Activated naive CD4-positive, alpha-beta T cell treated with anti-CD3 and anti-CD28 coated beads, Interleukin-2, amount 50 U/mL, for 24 hours (primary cell): ENCODE results near the gene S100P.
"Not testable (repeated sequence)": the region's sequence is repeated elsewhere in the genome, so short reads cannot be mapped to it uniquely, and the experiment has no call there.

Source experiments
- H3K27ac Mint-ChIP-seq: one replicate; pipeline ENCODE4 v1.8.0; 2021; ENCODE audit warnings: mild to moderate bottlenecking, mixed read lengths
- H3K27me3 Mint-ChIP-seq: one replicate; pipeline ENCODE4 v1.8.0; 2021; ENCODE audit warnings: mixed read lengths
- H3K36me3 Mint-ChIP-seq: one replicate; pipeline ENCODE4 v1.8.0; 2021; ENCODE audit warnings: mixed read lengths
- H3K4me1 Mint-ChIP-seq: one replicate; pipeline ENCODE4 v1.8.0; 2021; ENCODE audit warnings: mixed read lengths
- H3K4me3 Mint-ChIP-seq: one replicate; pipeline ENCODE4 v1.8.0; 2021; ENCODE audit warnings: mild to moderate bottlenecking, mixed read lengths
- H3K9me3 Mint-ChIP-seq: one replicate; pipeline ENCODE4 v1.8.0; 2021; ENCODE audit warnings: mixed read lengths

The S100P gene

GRCh38 chr4:6721121-6721520, 27.4 kb downstream of the S100P start:
- Mint-ChIP-seq H3K36me3 (no peaks in the 10 kb centered on the region), H3K4me1 (peaks cover 21% of the 10 kb centered on the region), H3K27me3 (no peaks in the 10 kb centered on the region), H3K9me3 (no peaks in the 10 kb centered on the region), H3K27ac (no peak overlapping the region), H3K4me3 (no peak overlapping the region)

- Mint-ChIP-seq H3K27me3 (no peaks in the 10 kb centered on the region), H3K27ac (no peak overlapping the region), H3K4me1 (peaks cover 24% of the 10 kb centered on the region), H3K9me3 (no peaks in the 10 kb centered on the region), H3K36me3 (no peaks in the 10 kb centered on the region), H3K4me3 (no peak overlapping the region)
These were observed 29.2 kb downstream of the S100P start for GRCh38 chr4:6722891-6723290.

GRCh38 chr4:6723851-6724250, 30.2 kb downstream of the S100P start:
- Mint-ChIP-seq H3K27ac (no peak overlapping the region), H3K36me3 (no peaks in the 10 kb centered on the region), H3K27me3 (no peaks in the 10 kb centered on the region), H3K9me3 (no peaks in the 10 kb centered on the region), H3K4me1 (peaks cover 24% of the 10 kb centered on the region), H3K4me3 (no peak overlapping the region)

- H3K9me3 Mint-ChIP-seq = no peaks in the 10 kb centered on the region
- no peak overlapping the region for H3K27ac Mint-ChIP-seq
- H3K4me1 Mint-ChIP-seq = peaks cover 17% of the 10 kb centered on the region
- no peaks in the 10 kb centered on the region for H3K36me3 Mint-ChIP-seq
- H3K27me3 Mint-ChIP-seq = no peaks in the 10 kb centered on the region
- H3K4me3 Mint-ChIP-seq = no peak overlapping the region
These were observed 30.9 kb downstream of the S100P start for GRCh38 chr4:6724421-6725111.

GRCh38 chr4:6725427-6725961, 31.8 kb downstream of the S100P start:
- H3K9me3 Mint-ChIP-seq, H3K4me3 Mint-ChIP-seq, H3K27me3 Mint-ChIP-seq, H3K27ac Mint-ChIP-seq, H3K36me3 Mint-ChIP-seq: not testable (repeated sequence)
- peaks cover 11% of the 10 kb centered on the region for H3K4me1 Mint-ChIP-seq

DNA sequence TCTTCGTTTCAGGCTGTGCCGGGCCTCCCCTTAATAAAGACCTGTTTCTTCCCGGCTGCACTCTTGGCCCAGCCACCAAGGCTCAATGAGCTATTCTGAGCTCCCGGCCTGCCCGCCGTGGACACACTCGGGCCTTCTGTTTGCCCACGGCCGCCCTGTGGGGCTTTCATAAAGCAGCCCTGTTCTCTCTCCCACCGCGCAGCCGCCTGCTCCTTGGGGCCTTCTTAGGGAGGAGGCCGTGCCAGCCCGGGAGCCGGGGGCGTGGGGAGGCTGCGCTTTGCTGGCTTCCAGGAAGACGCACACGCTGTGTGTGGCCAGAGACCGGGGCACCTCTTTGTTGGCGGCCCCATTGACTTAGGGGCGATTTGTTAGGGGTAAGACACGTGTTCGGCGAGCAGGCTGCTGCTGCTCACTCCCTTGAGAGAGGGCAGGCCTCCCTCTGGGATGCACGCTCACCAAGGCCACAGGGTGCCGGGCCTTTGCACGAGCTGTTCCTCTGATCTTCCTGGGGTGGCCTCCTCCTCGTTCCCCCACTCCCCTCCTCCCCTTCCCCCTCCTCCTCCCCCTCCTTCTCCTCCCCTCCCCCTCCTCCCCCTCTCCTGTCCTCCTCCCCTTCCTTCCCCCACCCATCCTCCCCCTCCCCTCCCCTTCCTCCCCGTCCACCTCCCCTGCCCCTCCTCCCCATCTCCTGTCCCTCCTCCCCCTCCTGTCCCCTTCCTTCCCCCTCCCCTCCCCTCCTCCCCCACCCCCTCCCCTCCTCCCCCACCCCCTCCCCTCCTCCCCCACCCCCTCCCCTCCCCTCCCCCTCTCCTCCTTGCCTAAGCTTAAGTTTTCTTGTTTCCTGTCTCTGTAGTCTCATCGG, 33.6 kb downstream of the S100P start:
- H3K4me3 Mint-ChIP-seq = no peak overlapping the region
- no peaks in the 10 kb centered on the region for H3K36me3 Mint-ChIP-seq
- H3K27me3 Mint-ChIP-seq = no peaks in the 10 kb centered on the region
- H3K27ac Mint-ChIP-seq = no peak overlapping the region
- H3K4me1 Mint-ChIP-seq = peaks cover 10% of the 10 kb centered on the region
- no peaks in the 10 kb centered on the region for H3K9me3 Mint-ChIP-seq

- no peaks in the 10 kb centered on the region for H3K36me3 Mint-ChIP-seq
- H3K27me3 Mint-ChIP-seq = no peaks in the 10 kb centered on the region
- no peak overlapping the region for H3K27ac Mint-ChIP-seq
- no peak overlapping the region for H3K4me3 Mint-ChIP-seq
- peaks cover 10% of the 10 kb centered on the region for H3K4me1 Mint-ChIP-seq
- H3K9me3 Mint-ChIP-seq = no peaks in the 10 kb centered on the region
These were observed 34.2 kb downstream of the S100P start for GRCh38 chr4:6727943-6728250.

DNA sequence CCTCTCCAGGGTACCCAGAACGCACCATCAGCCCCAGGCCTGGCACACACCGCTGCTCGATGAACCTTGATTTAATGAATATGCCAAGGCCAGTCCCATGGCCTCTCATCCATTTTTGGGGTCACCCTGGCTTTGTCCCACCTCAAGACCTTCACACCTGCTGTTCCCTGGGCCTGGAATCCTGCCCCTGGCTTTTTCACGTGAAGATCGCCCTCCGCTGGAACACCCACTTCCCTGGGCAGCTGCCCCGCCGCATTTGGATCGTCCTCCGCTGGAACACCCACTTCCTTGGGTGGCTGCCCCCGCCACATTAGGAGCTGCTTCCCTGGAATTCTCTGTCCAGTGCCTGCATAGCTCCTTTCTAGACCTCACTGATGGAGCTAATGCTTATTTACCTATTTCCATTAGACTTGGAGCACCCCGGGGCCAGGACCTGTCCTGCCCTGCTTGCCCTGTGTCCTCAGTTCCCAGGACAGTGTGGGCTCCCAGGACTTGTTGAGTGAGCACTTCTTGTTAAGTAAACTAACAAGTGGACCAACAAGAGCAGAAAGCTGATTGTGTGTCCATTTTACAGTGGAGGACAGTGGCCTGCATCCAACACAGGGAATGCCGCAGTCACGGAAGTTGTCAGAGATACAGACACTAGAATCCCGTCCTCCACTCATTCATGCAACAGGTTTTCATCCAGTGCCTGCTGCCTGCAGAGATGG, 34.8 kb downstream of the S100P start:
- Mint-ChIP-seq H3K36me3 (no peaks in the 10 kb centered on the region), H3K9me3 (no peaks in the 10 kb centered on the region), H3K27ac (no peak overlapping the region)

GRCh38 chr4:6730603-6731317, 37.1 kb downstream of the S100P start:
- Mint-ChIP-seq H3K27ac (no peak overlapping the region), H3K36me3 (no peaks in the 10 kb centered on the region), H3K4me1 (peaks cover 10% of the 10 kb centered on the region), H3K9me3 (no peaks in the 10 kb centered on the region), H3K4me3 (no peak overlapping the region), H3K27me3 (no peaks in the 10 kb centered on the region)

More for the DNA sequence above, 34.8 kb downstream of the S100P start:
- Mint-ChIP-seq H3K4me3 (no peak overlapping the region), H3K27me3 (no peaks in the 10 kb centered on the region), H3K4me1 (peaks cover 10% of the 10 kb centered on the region)

DNA sequence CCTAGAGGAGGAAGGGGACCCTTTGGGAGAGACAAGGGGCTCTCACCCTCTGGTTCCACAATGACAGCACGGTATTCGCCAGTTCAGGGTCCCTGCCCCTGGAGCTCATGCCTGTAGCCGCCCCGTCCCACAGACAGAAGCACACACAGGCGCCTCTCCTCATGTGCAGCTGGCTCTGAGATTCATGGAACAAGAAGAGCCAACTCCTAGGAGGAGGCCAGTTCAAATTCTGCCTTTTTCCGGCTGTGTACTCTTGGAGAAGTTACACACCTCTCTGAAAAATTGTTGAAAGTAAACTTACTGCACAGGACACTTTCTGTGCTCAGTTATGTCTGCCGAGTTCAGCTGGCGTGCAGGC, 37.6 kb downstream of the S100P start:
- Mint-ChIP-seq H3K27ac (no peak overlapping the region), H3K4me3 (no peak overlapping the region), H3K4me1 (peaks cover 10% of the 10 kb centered on the region), H3K36me3 (no peaks in the 10 kb centered on the region), H3K9me3 (no peaks in the 10 kb centered on the region), H3K27me3 (no peaks in the 10 kb centered on the region)

DNA sequence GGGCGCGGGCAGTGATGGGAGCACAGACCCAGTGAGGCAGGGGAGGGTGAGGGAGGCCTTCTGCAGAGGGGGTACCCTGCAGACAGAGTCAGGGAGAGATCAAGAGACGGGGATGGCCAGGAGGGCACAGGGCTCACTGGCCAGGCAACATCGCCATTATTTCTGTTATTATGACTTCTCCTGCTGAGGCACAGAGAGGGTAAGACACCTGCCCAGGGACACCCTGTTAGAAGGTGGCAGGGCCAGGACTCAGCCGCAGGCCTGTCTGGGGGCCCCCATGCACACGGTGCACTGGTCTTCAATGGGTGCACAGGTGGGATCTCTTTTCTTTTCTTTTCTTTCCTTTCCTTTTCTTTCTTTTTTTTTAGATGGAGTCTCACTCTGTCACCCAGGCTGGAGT, 38.1 kb downstream of the S100P start:
- H3K27ac Mint-ChIP-seq = peak overlapping the region; percentile 41
- H3K9me3 Mint-ChIP-seq = no peaks in the 10 kb centered on the region
- H3K36me3 Mint-ChIP-seq = no peaks in the 10 kb centered on the region
- H3K4me1 Mint-ChIP-seq = peaks cover 10% of the 10 kb centered on the region
- H3K27me3 Mint-ChIP-seq = no peaks in the 10 kb centered on the region
- no peak overlapping the region for H3K4me3 Mint-ChIP-seq

DNA sequence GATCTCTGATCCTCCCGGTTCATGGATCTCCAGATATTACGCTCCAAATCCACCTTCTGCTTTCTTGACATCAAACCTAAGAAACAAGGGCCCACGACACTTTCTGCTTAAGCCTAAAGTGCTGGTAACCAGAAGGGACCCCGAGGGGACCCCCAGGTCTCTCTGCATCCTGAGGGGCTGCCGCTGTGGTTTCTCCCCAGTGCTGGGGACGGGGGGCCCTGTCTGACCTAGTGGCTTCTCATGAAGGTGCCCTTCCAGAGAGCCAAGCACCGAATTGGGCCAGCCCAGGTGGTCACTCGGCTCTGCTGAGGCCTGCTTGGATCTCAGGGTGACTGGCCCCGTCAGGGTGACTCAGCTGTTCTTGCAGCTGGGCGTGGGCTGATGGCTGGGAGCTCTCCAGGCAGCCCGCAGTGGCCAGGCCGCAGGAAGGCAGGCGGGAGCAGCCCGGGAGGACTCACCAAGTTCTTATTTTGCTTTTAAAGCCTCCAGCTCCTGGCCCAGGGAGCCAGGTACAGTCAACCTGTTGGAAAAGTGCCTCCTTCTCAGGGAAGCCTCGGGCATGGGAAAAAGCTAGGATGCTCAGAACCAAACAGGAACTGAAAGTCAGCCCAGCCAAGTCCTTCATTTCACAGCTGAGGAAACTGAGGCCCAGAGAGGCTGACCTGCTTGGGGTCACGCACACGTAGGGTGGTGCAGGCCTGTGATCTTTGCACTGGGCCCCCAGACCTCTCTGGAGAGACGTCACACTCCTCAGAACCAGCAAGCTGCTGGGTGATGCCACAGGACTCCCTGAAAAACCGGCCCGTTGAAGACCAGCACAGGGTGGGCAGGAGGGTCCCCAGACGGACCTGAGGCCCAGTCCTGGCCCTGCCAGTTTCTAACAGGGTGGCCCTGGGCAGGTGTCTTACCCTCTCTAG, 39.0 kb downstream of the S100P start:
- Mint-ChIP-seq H3K36me3 (no peaks in the 10 kb centered on the region), H3K9me3 (no peaks in the 10 kb centered on the region), H3K27me3 (no peaks in the 10 kb centered on the region), H3K27ac (no peak overlapping the region), H3K4me1 (peaks cover 10% of the 10 kb centered on the region), H3K4me3 (no peak overlapping the region)

DNA sequence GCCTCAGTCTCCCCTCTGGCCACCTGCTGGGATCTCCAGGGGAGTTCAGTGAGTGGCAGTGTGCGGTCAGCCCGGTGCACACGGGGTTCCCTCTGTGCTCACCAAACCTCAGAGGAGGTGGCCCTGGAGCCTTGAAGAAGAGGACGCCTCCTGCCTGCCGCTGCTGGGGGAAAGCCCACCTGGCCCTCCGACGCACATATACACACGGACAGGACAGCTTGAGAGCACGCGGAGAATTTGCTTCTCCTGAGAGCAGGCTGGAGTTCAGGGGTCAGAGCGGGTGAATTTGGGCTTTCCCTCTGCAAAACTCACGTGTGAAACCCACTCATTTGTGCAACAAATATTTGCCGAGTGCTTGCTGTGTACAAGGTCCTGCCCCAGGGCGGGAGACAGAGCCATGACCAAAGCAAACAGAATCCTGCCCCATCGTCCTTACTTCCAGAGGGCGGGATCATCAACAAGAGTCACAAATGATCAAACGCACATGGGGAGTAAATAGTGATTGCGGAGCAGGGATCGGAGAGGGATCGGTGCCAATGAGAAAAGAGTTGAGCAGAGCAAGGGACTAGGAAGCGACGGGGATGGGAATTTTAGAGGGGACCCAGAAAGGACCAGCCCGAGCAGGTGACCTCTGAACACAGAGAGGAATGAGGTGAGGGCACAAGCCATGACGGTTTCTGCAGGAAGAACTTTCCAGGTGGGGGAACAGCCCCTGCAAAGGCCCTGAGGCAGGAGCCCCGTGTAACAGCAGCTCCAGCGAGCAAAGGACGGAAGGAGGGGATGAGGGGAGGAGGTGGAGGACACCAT, 39.9 kb downstream of the S100P start:
- no peaks in the 10 kb centered on the region for H3K9me3 Mint-ChIP-seq
- no peaks in the 10 kb centered on the region for H3K36me3 Mint-ChIP-seq
- no peak overlapping the region for H3K27ac Mint-ChIP-seq
- peaks cover under 1% of the 10 kb centered on the region for H3K27me3 Mint-ChIP-seq
- H3K4me3 Mint-ChIP-seq = no peak overlapping the region
- peaks cover under 1% of the 10 kb centered on the region for H3K4me1 Mint-ChIP-seq

GRCh38 chr4:6734165-6734786, 40.6 kb downstream of the S100P start:
- Mint-ChIP-seq H3K27ac (no peak overlapping the region), H3K4me1 (no peaks in the 10 kb centered on the region), H3K9me3 (no peaks in the 10 kb centered on the region), H3K27me3 (peaks cover 1% of the 10 kb centered on the region), H3K4me3 (no peak overlapping the region), H3K36me3 (no peaks in the 10 kb centered on the region)
